ENCODE measurements around the gene RASGEF1C.

GRCh38 chr5:180216646-180217171, 7.7 kb upstream of the RASGEF1C start:
- no peak for TF ChIP-seq CTCF (IDR thresholded peaks at IDR 0.05; ENCODE audit: insufficient read depth, low read length)
- TF ChIP-seq POLR2AphosphoS5 (IDR thresholded peaks at IDR 0.05; ENCODE audit: low read depth) = no peak
- no peak for TF ChIP-seq GABPA (IDR thresholded peaks at IDR 0.05; ENCODE audit: low read depth)
- no peak for TF ChIP-seq REST (IDR thresholded peaks at IDR 0.05; ENCODE audit: insufficient replicate concordance, low read depth)

All from HL-60 (cell line).